ENCODE data around the gene BLNK.

Gene BLNK

GRCh38 chr10:96263669-96264068, 7.7 kb downstream of the BLNK start:
- H3K27ac ChIP-seq (ENCODE audit: low read depth, low read length) = no peak overlapping the region
- no peaks in the 10 kb centered on the region for H3K27me3 ChIP-seq (ENCODE audit: control insufficient read depth in 5 of 5, insufficient read depth in 4 of 5, low read length in 5 of 5)
- no peak overlapping the region for H3K9ac ChIP-seq (ENCODE audit: low read length in 5 of 5)
- peaks cover 0 to 16% (median 0%) of the 10 kb centered on the region in 5 donors for H3K4me1 ChIP-seq (ENCODE audit: control insufficient read depth in 5 of 5, insufficient read depth in 5 of 5, low read length in 5 of 5)
- no peaks in the 10 kb centered on the region for H3K36me3 ChIP-seq (ENCODE audit: control insufficient read depth in 5 of 5, insufficient read depth in 5 of 5, low read length in 5 of 5)
- no peaks in the 10 kb centered on the region for H3K9me3 ChIP-seq (ENCODE audit: control insufficient read depth in 5 of 5, low read length in 5 of 5)
- H3K4me3 ChIP-seq (ENCODE audit: low read depth in 1 of 5, low read length in 5 of 5) = no peak overlapping the region

- peaks cover 0 to 16% (median 2%) of the 10 kb centered on the region in 5 donors for H3K4me1 ChIP-seq (ENCODE audit: control insufficient read depth in 5 of 5, insufficient read depth in 5 of 5, low read length in 5 of 5)
- H3K9me3 ChIP-seq (ENCODE audit: control insufficient read depth in 5 of 5, low read length in 5 of 5) = no peaks in the 10 kb centered on the region
- no peak overlapping the region for H3K4me3 ChIP-seq (ENCODE audit: low read depth in 1 of 5, low read length in 5 of 5)
- no peak overlapping the region for H3K27ac ChIP-seq (ENCODE audit: low read depth, low read length)
- H3K36me3 ChIP-seq (ENCODE audit: control insufficient read depth in 5 of 5, insufficient read depth in 5 of 5, low read length in 5 of 5) = no peaks in the 10 kb centered on the region
- H3K9ac ChIP-seq (ENCODE audit: low read length in 5 of 5) = no peak overlapping the region
- H3K27me3 ChIP-seq (ENCODE audit: control insufficient read depth in 5 of 5, insufficient read depth in 4 of 5, low read length in 5 of 5) = no peaks in the 10 kb centered on the region
Observed at GRCh38 chr10:96263176-96263575, 8.2 kb downstream of the BLNK start.

- H3K36me3 ChIP-seq (ENCODE audit: control insufficient read depth in 5 of 5, insufficient read depth in 5 of 5, low read length in 5 of 5) = no peaks in the 10 kb centered on the region
- H3K27ac ChIP-seq (ENCODE audit: low read depth, low read length) = no peak overlapping the region
- H3K9me3 ChIP-seq (ENCODE audit: control insufficient read depth in 5 of 5, low read length in 5 of 5) = no peaks in the 10 kb centered on the region
- H3K27me3 ChIP-seq (ENCODE audit: control insufficient read depth in 5 of 5, insufficient read depth in 4 of 5, low read length in 5 of 5) = no peaks in the 10 kb centered on the region
- H3K4me1 ChIP-seq (ENCODE audit: control insufficient read depth in 5 of 5, insufficient read depth in 5 of 5, low read length in 5 of 5) = peaks cover 0 to 26% (median 8%) of the 10 kb centered on the region in 5 donors
- H3K4me3 ChIP-seq (ENCODE audit: low read depth in 1 of 5, low read length in 5 of 5) = no peak overlapping the region
- no peak overlapping the region for H3K9ac ChIP-seq (ENCODE audit: low read length in 5 of 5)
Observed at GRCh38 chr10:96261930-96262329, 9.4 kb downstream of the BLNK start.

GRCh38 chr10:96261132-96261531, 10.2 kb downstream of the BLNK start:
- no peaks in the 10 kb centered on the region for H3K36me3 ChIP-seq (ENCODE audit: control insufficient read depth in 5 of 5, insufficient read depth in 5 of 5, low read length in 5 of 5)
- no peaks in the 10 kb centered on the region for H3K27me3 ChIP-seq (ENCODE audit: control insufficient read depth in 5 of 5, insufficient read depth in 4 of 5, low read length in 5 of 5)
- no peak overlapping the region for H3K4me3 ChIP-seq (ENCODE audit: low read depth in 1 of 5, low read length in 5 of 5)
- H3K9me3 ChIP-seq (ENCODE audit: control insufficient read depth in 5 of 5, low read length in 5 of 5) = no peaks in the 10 kb centered on the region
- H3K9ac ChIP-seq (ENCODE audit: low read length in 5 of 5) = no peak overlapping the region
- H3K4me1 ChIP-seq (ENCODE audit: control insufficient read depth in 5 of 5, insufficient read depth in 5 of 5, low read length in 5 of 5) = peaks cover 0 to 31% (median 10%) of the 10 kb centered on the region in 5 donors
- no peak overlapping the region for H3K27ac ChIP-seq (ENCODE audit: low read depth, low read length)

- Histone ChIP-seq H3K27ac (ENCODE audit: low read depth, low read length) (no peak overlapping the region), H3K36me3 (ENCODE audit: control insufficient read depth in 5 of 5, insufficient read depth in 5 of 5, low read length in 5 of 5) (no peaks in the 10 kb centered on the region), H3K9ac (ENCODE audit: low read length in 5 of 5) (no peak overlapping the region), H3K27me3 (ENCODE audit: control insufficient read depth in 5 of 5, insufficient read depth in 4 of 5, low read length in 5 of 5) (no peaks in the 10 kb centered on the region), H3K4me1 (ENCODE audit: control insufficient read depth in 5 of 5, insufficient read depth in 5 of 5, low read length in 5 of 5) (peaks cover 0 to 34% (median 13%) of the 10 kb centered on the region in 5 donors), H3K4me3 (ENCODE audit: low read depth in 1 of 5, low read length in 5 of 5) (no peak overlapping the region), H3K9me3 (ENCODE audit: control insufficient read depth in 5 of 5, low read length in 5 of 5) (no peaks in the 10 kb centered on the region)
Observed at GRCh38 chr10:96260014-96260413, 11.4 kb downstream of the BLNK start.

GRCh38 chr10:96259150-96259549, 12.2 kb downstream of the BLNK start:
- Histone ChIP-seq H3K27ac (ENCODE audit: low read depth, low read length) (no peak overlapping the region), H3K36me3 (ENCODE audit: control insufficient read depth in 5 of 5, insufficient read depth in 5 of 5, low read length in 5 of 5) (no peaks in the 10 kb centered on the region), H3K27me3 (ENCODE audit: control insufficient read depth in 5 of 5, insufficient read depth in 4 of 5, low read length in 5 of 5) (no peaks in the 10 kb centered on the region), H3K4me3 (ENCODE audit: low read depth in 1 of 5, low read length in 5 of 5) (no peak overlapping the region), H3K4me1 (ENCODE audit: control insufficient read depth in 5 of 5, insufficient read depth in 5 of 5, low read length in 5 of 5) (peaks cover 0 to 34% (median 13%) of the 10 kb centered on the region in 5 donors), H3K9ac (ENCODE audit: low read length in 5 of 5) (no peak overlapping the region), H3K9me3 (ENCODE audit: control insufficient read depth in 5 of 5, low read length in 5 of 5) (no peaks in the 10 kb centered on the region)

GRCh38 chr10:96257944-96258343, 13.4 kb downstream of the BLNK start:
- Histone ChIP-seq H3K36me3 (ENCODE audit: control insufficient read depth in 5 of 5, insufficient read depth in 5 of 5, low read length in 5 of 5) (no peaks in the 10 kb centered on the region), H3K9me3 (ENCODE audit: control insufficient read depth in 5 of 5, low read length in 5 of 5) (no peaks in the 10 kb centered on the region), H3K9ac (ENCODE audit: low read length in 5 of 5) (no peak overlapping the region), H3K4me3 (ENCODE audit: low read depth in 1 of 5, low read length in 5 of 5) (no peak overlapping the region), H3K4me1 (ENCODE audit: control insufficient read depth in 5 of 5, insufficient read depth in 5 of 5, low read length in 5 of 5) (peaks cover 0 to 34% (median 13%) of the 10 kb centered on the region in 5 donors), H3K27ac (ENCODE audit: low read depth, low read length) (no peak overlapping the region), H3K27me3 (ENCODE audit: control insufficient read depth in 5 of 5, insufficient read depth in 4 of 5, low read length in 5 of 5) (no peaks in the 10 kb centered on the region)

- H3K9me3 ChIP-seq (ENCODE audit: control insufficient read depth in 5 of 5, low read length in 5 of 5) = no peaks in the 10 kb centered on the region
- H3K27ac ChIP-seq (ENCODE audit: low read depth, low read length) = no peak overlapping the region
- no peaks in the 10 kb centered on the region for H3K27me3 ChIP-seq (ENCODE audit: control insufficient read depth in 5 of 5, insufficient read depth in 4 of 5, low read length in 5 of 5)
- peaks cover 0 to 32% (median 13%) of the 10 kb centered on the region in 5 donors for H3K4me1 ChIP-seq (ENCODE audit: control insufficient read depth in 5 of 5, insufficient read depth in 5 of 5, low read length in 5 of 5)
- no peak overlapping the region for H3K4me3 ChIP-seq (ENCODE audit: low read depth in 1 of 5, low read length in 5 of 5)
- H3K36me3 ChIP-seq (ENCODE audit: control insufficient read depth in 5 of 5, insufficient read depth in 5 of 5, low read length in 5 of 5) = no peaks in the 10 kb centered on the region
- peak overlapping the region in 1 of 5 donors; percentile 7 for H3K9ac ChIP-seq (ENCODE audit: low read length in 5 of 5)
Observed at GRCh38 chr10:96255549-96256333, 15.6 kb downstream of the BLNK start.

- Histone ChIP-seq H3K9me3 (ENCODE audit: control insufficient read depth in 5 of 5, low read length in 5 of 5) (no peaks in the 10 kb centered on the region), H3K36me3 (ENCODE audit: control insufficient read depth in 5 of 5, insufficient read depth in 5 of 5, low read length in 5 of 5) (no peaks in the 10 kb centered on the region), H3K9ac (ENCODE audit: low read length in 5 of 5) (no peak overlapping the region), H3K4me3 (ENCODE audit: low read depth in 1 of 5, low read length in 5 of 5) (no peak overlapping the region), H3K27me3 (ENCODE audit: control insufficient read depth in 5 of 5, insufficient read depth in 4 of 5, low read length in 5 of 5) (no peaks in the 10 kb centered on the region), H3K27ac (ENCODE audit: low read depth, low read length) (no peak overlapping the region), H3K4me1 (ENCODE audit: control insufficient read depth in 5 of 5, insufficient read depth in 5 of 5, low read length in 5 of 5) (peaks cover 0 to 29% (median 13%) of the 10 kb centered on the region in 5 donors)
Observed at GRCh38 chr10:96254976-96255375, 16.4 kb downstream of the BLNK start.

- Histone ChIP-seq H3K4me1 (ENCODE audit: control insufficient read depth in 5 of 5, insufficient read depth in 5 of 5, low read length in 5 of 5) (peaks cover 0 to 18% (median 10%) of the 10 kb centered on the region in 5 donors), H3K36me3 (ENCODE audit: control insufficient read depth in 5 of 5, insufficient read depth in 5 of 5, low read length in 5 of 5) (no peaks in the 10 kb centered on the region)
Observed at GRCh38 chr10:96252730-96253129, 18.6 kb downstream of the BLNK start.

More at GRCh38 chr10:96252730-96253129, 18.6 kb downstream of the BLNK start:
- Histone ChIP-seq H3K4me3 (ENCODE audit: low read depth in 1 of 5, low read length in 5 of 5) (no peak overlapping the region), H3K9ac (ENCODE audit: low read length in 5 of 5) (no peak overlapping the region), H3K27me3 (ENCODE audit: control insufficient read depth in 5 of 5, insufficient read depth in 4 of 5, low read length in 5 of 5) (no peaks in the 10 kb centered on the region), H3K9me3 (ENCODE audit: control insufficient read depth in 5 of 5, low read length in 5 of 5) (no peaks in the 10 kb centered on the region), H3K27ac (ENCODE audit: low read depth, low read length) (no peak overlapping the region)

Data from subcutaneous abdominal adipose tissue (tissue), 5 donors.